Esophagus squamous epithelium (tissue), 4 donors: ENCODE data around the gene BGLAP.

Experiments used
- CTCF ChIP-seq, 6 experiments: fragments of 450-650 bp in 4 of 6; fragments of 200-600 bp in 2 of 6; sonication (generic) in 2 of 6; IDR thresholded peaks; one replicate each; pipeline ENCODE4 v1.5.1; 2016 to 2019; ENCODE audit warnings: antibody characterized with exemption in 6 of 6, mild to moderate bottlenecking in 4 of 6, moderate library complexity in 4 of 6
- POLR2A ChIP-seq, 4 donors: fragments of 450-650 bp; IDR thresholded peaks; one replicate each; pipeline ENCODE4 v1.6.1; 2017; ENCODE audit warnings: antibody characterized with exemption in 4 of 4, mild to moderate bottlenecking in 4 of 4, moderate library complexity in 3 of 4

GRCh38 chr1:156217871-156218270, 24.1 kb upstream of the BGLAP start:
- TF ChIP-seq CTCF (IDR thresholded peaks at IDR 0.05) (no peak), POLR2A (IDR thresholded peaks at IDR 0.05) (no peak)
